HL-60 (cell line): ENCODE data around the gene TPM1.

Experiments
- DNase-seq, 2 experiments: peaks; one replicate each; pipeline ENCODE4 v3.0.0-alpha.2; 2010 to 2020; ENCODE audit warnings: low read depth in 1 of 2, low spot score in 1 of 2
- H3K27ac ChIP-seq: fragments of 250-450 bp; sonication (Bioruptor Pico); replicated peaks from 2 replicates; pipeline ENCODE4 v1.5.1; 2020; ENCODE audit warnings: mild to moderate bottlenecking, moderate library complexity
- H3K27me3 ChIP-seq: fragments of 250-450 bp; sonication (Bioruptor Pico); 2 replicates; pipeline ENCODE4 v1.5.1; 2021; ENCODE audit warnings: mild to moderate bottlenecking, moderate library complexity; ENCODE audit not compliant: insufficient read depth, poor library complexity, severe bottlenecking
- H3K4me3 ChIP-seq: replicated peaks from 2 replicates; pipeline ENCODE4 v1.5.1; 2011; ENCODE audit warnings: mild to moderate bottlenecking, control low read depth, low read length; ENCODE audit not compliant: insufficient read depth
- GABPA ChIP-seq: IDR thresholded peaks from 2 replicates; pipeline ENCODE4 v1.6.1; 2012; ENCODE audit warnings: low read depth
- POLR2AphosphoS5 ChIP-seq: IDR thresholded peaks from 2 replicates; pipeline ENCODE4 v1.6.1; 2012; ENCODE audit warnings: low read depth
- REST ChIP-seq: IDR thresholded peaks from 2 replicates; pipeline ENCODE4 v1.6.1; 2012; ENCODE audit warnings: low read depth; ENCODE audit not compliant: insufficient replicate concordance
- SPI1 ChIP-seq: IDR thresholded peaks from 2 replicates; pipeline ENCODE4 v1.6.1; 2012; ENCODE audit warnings: low read depth, mild to moderate bottlenecking, borderline replicate concordance
- TF ChIP-seq, protein P1 (sequence below): IDR thresholded peaks from one replicate; pipeline ENCODE4 v1.5.1; 2011; ENCODE audit warnings: low read length, control low read depth, inconsistent platforms; ENCODE audit not compliant: insufficient read depth

The TPM1 gene

DNA sequence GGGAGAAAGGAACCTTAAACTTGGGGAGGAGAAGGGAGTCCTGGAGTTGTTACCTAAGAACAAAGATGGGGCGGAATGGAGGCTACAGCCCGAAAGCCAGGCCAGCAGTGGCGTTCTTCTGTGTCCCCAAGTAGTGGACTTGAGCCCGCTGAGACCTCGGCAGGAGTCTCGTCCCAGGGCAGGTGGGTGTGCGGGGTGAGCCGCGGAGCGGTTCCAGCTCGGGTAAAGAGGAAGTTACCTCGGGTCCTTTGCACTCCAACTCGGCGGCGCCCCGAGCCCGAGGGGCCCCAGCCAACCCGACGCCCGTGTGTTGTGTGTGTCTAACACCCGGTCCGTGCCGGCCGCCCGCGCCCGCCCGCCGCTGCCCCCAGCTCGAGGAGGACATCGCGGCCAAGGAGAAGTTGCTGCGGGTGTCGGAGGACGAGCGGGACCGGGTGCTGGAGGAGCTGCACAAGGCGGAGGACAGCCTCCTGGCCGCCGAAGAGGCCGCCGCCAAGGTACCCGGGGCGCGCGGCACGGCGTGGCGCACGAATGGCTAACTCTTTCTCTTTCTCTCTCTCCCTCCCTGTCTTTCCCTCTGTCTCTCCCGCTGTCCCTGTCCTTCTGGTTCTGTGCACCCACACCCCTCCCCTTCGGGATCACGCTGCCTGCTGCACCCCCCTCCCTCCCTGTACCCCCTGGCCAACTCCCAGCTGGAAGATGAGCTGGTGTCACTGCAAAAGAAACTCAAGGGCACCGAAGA, 959 bp downstream of the TPM1 start:
- TF ChIP-seq SPI1, result no peak
- TF ChIP-seq REST, result no peak
- no peak overlapping the region for H3K27ac ChIP-seq
- peak overlapping the region; percentile 24 for H3K4me3 ChIP-seq
- DNase-seq, result peak; percentile 31 to 58
- H3K27me3 ChIP-seq, result peaks cover 59% of the 10 kb centered on the region

GRCh38 chr15:63044077-63044644, 1.6 kb downstream of the TPM1 start:
- no peak overlapping the region for H3K27ac ChIP-seq
- no peak for DNase-seq
- TF ChIP-seq SPI1 (no peak), POLR2AphosphoS5 (no peak), GABPA (no peak), REST (no peak)
- TF ChIP-seq, protein P1, sequence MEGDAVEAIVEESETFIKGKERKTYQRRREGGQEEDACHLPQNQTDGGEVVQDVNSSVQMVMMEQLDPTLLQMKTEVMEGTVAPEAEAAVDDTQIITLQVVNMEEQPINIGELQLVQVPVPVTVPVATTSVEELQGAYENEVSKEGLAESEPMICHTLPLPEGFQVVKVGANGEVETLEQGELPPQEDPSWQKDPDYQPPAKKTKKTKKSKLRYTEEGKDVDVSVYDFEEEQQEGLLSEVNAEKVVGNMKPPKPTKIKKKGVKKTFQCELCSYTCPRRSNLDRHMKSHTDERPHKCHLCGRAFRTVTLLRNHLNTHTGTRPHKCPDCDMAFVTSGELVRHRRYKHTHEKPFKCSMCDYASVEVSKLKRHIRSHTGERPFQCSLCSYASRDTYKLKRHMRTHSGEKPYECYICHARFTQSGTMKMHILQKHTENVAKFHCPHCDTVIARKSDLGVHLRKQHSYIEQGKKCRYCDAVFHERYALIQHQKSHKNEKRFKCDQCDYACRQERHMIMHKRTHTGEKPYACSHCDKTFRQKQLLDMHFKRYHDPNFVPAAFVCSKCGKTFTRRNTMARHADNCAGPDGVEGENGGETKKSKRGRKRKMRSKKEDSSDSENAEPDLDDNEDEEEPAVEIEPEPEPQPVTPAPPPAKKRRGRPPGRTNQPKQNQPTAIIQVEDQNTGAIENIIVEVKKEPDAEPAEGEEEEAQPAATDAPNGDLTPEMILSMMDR, result no peak
- peaks cover 59% of the 10 kb centered on the region for H3K27me3 ChIP-seq
- no peak overlapping the region for H3K4me3 ChIP-seq

DNA sequence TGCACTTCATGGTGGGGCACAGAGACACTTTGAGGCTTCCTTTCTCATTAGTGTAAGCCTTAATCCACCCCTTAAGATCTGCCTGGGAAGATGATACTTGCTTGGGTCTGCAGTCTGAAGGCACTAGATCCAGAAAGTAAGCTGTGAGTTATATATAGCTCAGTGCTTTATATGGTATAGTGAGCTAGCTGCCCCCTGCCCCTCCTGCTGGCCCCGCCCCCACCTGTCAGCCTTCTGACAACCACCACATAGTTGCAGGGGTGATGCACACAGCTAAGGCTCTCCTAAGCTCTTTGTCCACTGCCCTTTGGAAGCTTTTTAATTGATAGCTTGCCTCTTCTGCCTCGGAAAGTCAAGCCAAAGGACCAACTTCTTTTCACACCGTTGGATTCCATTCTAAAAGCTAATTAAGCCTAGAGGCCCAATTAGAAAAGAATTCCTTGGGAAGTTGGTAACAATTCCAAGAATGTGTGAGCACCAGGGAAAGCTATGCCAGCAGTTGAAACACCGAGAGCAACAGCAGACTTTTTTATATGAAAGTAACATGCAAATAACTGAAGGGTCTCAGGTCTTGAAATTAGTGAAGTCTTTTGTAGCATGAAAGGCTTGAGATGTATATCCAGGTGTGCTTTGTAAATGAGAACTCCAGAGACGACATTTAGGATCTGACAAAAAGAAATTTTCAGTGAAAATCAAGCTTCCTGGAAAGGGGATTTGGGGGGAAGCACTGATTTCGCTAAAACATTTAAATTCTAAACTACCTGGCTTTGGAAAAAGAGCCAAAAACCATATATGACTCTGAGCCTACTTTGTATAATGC, 2.3 kb downstream of the TPM1 start:
- Histone ChIP-seq H3K27ac (no peak overlapping the region), H3K4me3 (no peak overlapping the region), H3K27me3 (peaks cover 61% of the 10 kb centered on the region)
- TF ChIP-seq POLR2AphosphoS5, result no peak
- TF ChIP-seq GABPA, result no peak
- TF ChIP-seq REST, result no peak
- TF ChIP-seq, protein P1, result no peak
- no peak for TF ChIP-seq SPI1
- DNase-seq, result no peak
